Endothelial cell (in vitro differentiated cells): ENCODE results near the gene ZEB2. TPM values are rescaled to one million over a fixed set of nuclear protein-coding genes. Genes with fewer than 3 reads are reported as not detected.

Experiments used
- DNase-seq: peaks from one replicate; pipeline ENCODE4 v3.0.0; 2021; ENCODE audit warnings: low spot score
- H3K27ac Mint-ChIP-seq: one replicate; pipeline ENCODE4 v1.8.0; 2021; ENCODE audit warnings: mixed read lengths, inconsistent platforms; ENCODE audit not compliant: unreplicated experiment
- H3K27me3 Mint-ChIP-seq: one replicate; pipeline ENCODE4 v1.8.0; 2021; ENCODE audit warnings: mild to moderate bottlenecking, moderate library complexity, mixed read lengths, inconsistent platforms; ENCODE audit not compliant: unreplicated experiment
- H3K36me3 Mint-ChIP-seq: one replicate; pipeline ENCODE4 v1.8.0; 2021; ENCODE audit warnings: mild to moderate bottlenecking, low read depth, mixed read lengths, inconsistent platforms; ENCODE audit not compliant: unreplicated experiment
- H3K4me1 Mint-ChIP-seq: one replicate; pipeline ENCODE4 v1.8.0; 2021; ENCODE audit warnings: mild to moderate bottlenecking, mixed read lengths, inconsistent platforms; ENCODE audit not compliant: unreplicated experiment
- H3K4me3 Mint-ChIP-seq: one replicate; pipeline ENCODE4 v1.8.0; 2021; ENCODE audit warnings: mild to moderate bottlenecking, mixed read lengths, inconsistent platforms; ENCODE audit not compliant: unreplicated experiment
- H3K9me3 Mint-ChIP-seq: one replicate; pipeline ENCODE4 v1.8.0; 2021; ENCODE audit warnings: mixed read lengths, inconsistent platforms; ENCODE audit not compliant: unreplicated experiment
- total RNA-seq: library from RNA; stranded (reverse); fragmentation: NEBNext Ultra II Directional; extraction: Animal tissue kit (Norgen Biotek cat#: 25700); gene quantifications from one replicate; pipeline ENCODE4 v1.2.1, GENCODE V29; 2021; ENCODE audit not compliant: unreplicated experiment
- TF ChIP-seq, protein P1 (sequence below): fragments of 200-600 bp; sonication (generic); IDR thresholded peaks from one replicate; pipeline ENCODE4 v1.5.0; 2021; ENCODE audit warnings: antibody characterized with exemption; ENCODE audit not compliant: unreplicated experiment

ZEB2 gene
- total RNA-seq, 1 donor from 2014 or later: 109 TPM

- TF ChIP-seq, protein P1, sequence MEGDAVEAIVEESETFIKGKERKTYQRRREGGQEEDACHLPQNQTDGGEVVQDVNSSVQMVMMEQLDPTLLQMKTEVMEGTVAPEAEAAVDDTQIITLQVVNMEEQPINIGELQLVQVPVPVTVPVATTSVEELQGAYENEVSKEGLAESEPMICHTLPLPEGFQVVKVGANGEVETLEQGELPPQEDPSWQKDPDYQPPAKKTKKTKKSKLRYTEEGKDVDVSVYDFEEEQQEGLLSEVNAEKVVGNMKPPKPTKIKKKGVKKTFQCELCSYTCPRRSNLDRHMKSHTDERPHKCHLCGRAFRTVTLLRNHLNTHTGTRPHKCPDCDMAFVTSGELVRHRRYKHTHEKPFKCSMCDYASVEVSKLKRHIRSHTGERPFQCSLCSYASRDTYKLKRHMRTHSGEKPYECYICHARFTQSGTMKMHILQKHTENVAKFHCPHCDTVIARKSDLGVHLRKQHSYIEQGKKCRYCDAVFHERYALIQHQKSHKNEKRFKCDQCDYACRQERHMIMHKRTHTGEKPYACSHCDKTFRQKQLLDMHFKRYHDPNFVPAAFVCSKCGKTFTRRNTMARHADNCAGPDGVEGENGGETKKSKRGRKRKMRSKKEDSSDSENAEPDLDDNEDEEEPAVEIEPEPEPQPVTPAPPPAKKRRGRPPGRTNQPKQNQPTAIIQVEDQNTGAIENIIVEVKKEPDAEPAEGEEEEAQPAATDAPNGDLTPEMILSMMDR: no peak
- no peaks in the 10 kb centered on the region for H3K4me1 Mint-ChIP-seq
- H3K27me3 Mint-ChIP-seq: peaks cover 3% of the 10 kb centered on the region
- no peaks in the 10 kb centered on the region for H3K9me3 Mint-ChIP-seq
- H3K27ac Mint-ChIP-seq: no peak overlapping the region
- no peak for DNase-seq
- no peak overlapping the region for H3K4me3 Mint-ChIP-seq
- peaks cover 38% of the 10 kb centered on the region for H3K36me3 Mint-ChIP-seq
Observed at GRCh38 chr2:144407262-144407661, 112.7 kb downstream of the ZEB2 start.

GRCh38 chr2:144405982-144406788, 113.7 kb downstream of the ZEB2 start:
- TF ChIP-seq, protein P1: no peak
- Mint-ChIP-seq H3K36me3 (peaks cover 37% of the 10 kb centered on the region), H3K4me1 (no peaks in the 10 kb centered on the region), H3K4me3 (no peak overlapping the region), H3K9me3 (no peaks in the 10 kb centered on the region), H3K27ac (no peak overlapping the region), H3K27me3 (peaks cover 2% of the 10 kb centered on the region)
- no peak for DNase-seq

GRCh38 chr2:144405321-144405720, 114.6 kb downstream of the ZEB2 start:
- H3K4me1 Mint-ChIP-seq: no peaks in the 10 kb centered on the region
- H3K27me3 Mint-ChIP-seq: peaks cover 2% of the 10 kb centered on the region
- no peak for DNase-seq
- no peak overlapping the region for H3K27ac Mint-ChIP-seq
- no peak overlapping the region for H3K4me3 Mint-ChIP-seq
- TF ChIP-seq, protein P1: no peak
- H3K9me3 Mint-ChIP-seq: no peaks in the 10 kb centered on the region
- peaks cover 44% of the 10 kb centered on the region for H3K36me3 Mint-ChIP-seq

GRCh38 chr2:144404586-144405314, 115.2 kb downstream of the ZEB2 start:
- Mint-ChIP-seq H3K36me3 (peaks cover 50% of the 10 kb centered on the region), H3K9me3 (no peaks in the 10 kb centered on the region)
- TF ChIP-seq, protein P1: no peak

GRCh38 chr2:144403933-144404332, 116.0 kb downstream of the ZEB2 start:
- no peak for DNase-seq
- Mint-ChIP-seq H3K9me3 (no peaks in the 10 kb centered on the region), H3K27ac (no peak overlapping the region), H3K27me3 (peaks cover 2% of the 10 kb centered on the region), H3K4me1 (no peaks in the 10 kb centered on the region), H3K4me3 (no peak overlapping the region), H3K36me3 (peaks cover 50% of the 10 kb centered on the region)
- TF ChIP-seq, protein P1: no peak

More at GRCh38 chr2:144404586-144405314, 115.2 kb downstream of the ZEB2 start:
- Mint-ChIP-seq H3K27ac (no peak overlapping the region), H3K4me3 (no peak overlapping the region), H3K27me3 (peaks cover 2% of the 10 kb centered on the region), H3K4me1 (no peaks in the 10 kb centered on the region)
- no peak for DNase-seq
